GM23248 (cell line): Measurements from ENCODE around the gene XRCC4. TPM values are rescaled to one million over a fixed set of nuclear protein-coding genes. Genes with fewer than 3 reads are reported as not detected.

Experiments
- DNase-seq: peaks from one replicate; pipeline ENCODE4 v3.0.0-alpha.2; 2015
- H2AFZ ChIP-seq: fragments of 200-600 bp; sonication (generic); 2 replicates; pipeline ENCODE4 v1.6.1; 2016; ENCODE audit warnings: antibody characterized with exemption
- H3F3A ChIP-seq: fragments of 200-600 bp; sonication (generic); 2 replicates; pipeline ENCODE4 v1.6.1; 2016; ENCODE audit warnings: mild to moderate bottlenecking, antibody characterized with exemption, mixed run types; ENCODE audit not compliant: insufficient read depth
- H3K27ac ChIP-seq: fragments of 200-600 bp; sonication (generic); 2 replicates; pipeline ENCODE4 v1.5.1; 2016; ENCODE audit warnings: mild to moderate bottlenecking
- H3K27me3 ChIP-seq: fragments of 200-600 bp; sonication (generic); replicated peaks from 2 replicates; pipeline ENCODE4 v1.6.1; 2016; ENCODE audit warnings: mild to moderate bottlenecking; ENCODE audit not compliant: insufficient read depth
- H3K36me3 ChIP-seq: fragments of 200-600 bp; sonication (generic); 2 replicates; pipeline ENCODE4 v1.6.1; 2016; ENCODE audit warnings: low read depth, mild to moderate bottlenecking
- H3K4me1 ChIP-seq: fragments of 200-600 bp; sonication (generic); 2 replicates; pipeline ENCODE4 v1.6.1; 2016; ENCODE audit warnings: mild to moderate bottlenecking; ENCODE audit not compliant: insufficient read depth
- H3K4me2 ChIP-seq: fragments of 200-600 bp; sonication (generic); one replicate; pipeline ENCODE4 v1.6.1; 2016; ENCODE audit warnings: mild to moderate bottlenecking; ENCODE audit not compliant: unreplicated experiment
- H3K4me3 ChIP-seq: fragments of 200-600 bp; sonication (generic); 2 replicates; pipeline ENCODE4 v1.5.1; 2016; ENCODE audit warnings: mild to moderate bottlenecking
- H3K79me2 ChIP-seq: fragments of 200-600 bp; sonication (generic); 2 replicates; pipeline ENCODE4 v1.6.1; 2016; ENCODE audit warnings: mild to moderate bottlenecking; ENCODE audit not compliant: insufficient read depth
- H3K9ac ChIP-seq: fragments of 200-600 bp; sonication (generic); 2 replicates; pipeline ENCODE4 v1.6.1; 2016; ENCODE audit warnings: mild to moderate bottlenecking
- H3K9me2 ChIP-seq: fragments of 200-600 bp; sonication (generic); 2 replicates; pipeline ENCODE4 v1.6.1; 2016; ENCODE audit warnings: mixed run types, mild to moderate bottlenecking, moderate library complexity; ENCODE audit not compliant: insufficient read depth
- H3K9me3 ChIP-seq: fragments of 200-600 bp; sonication (generic); one replicate; pipeline ENCODE4 v1.6.1; 2017; ENCODE audit warnings: low read depth
- H4K20me1 ChIP-seq: fragments of 200-600 bp; sonication (generic); 2 replicates; pipeline ENCODE4 v1.6.0; 2016; ENCODE audit not compliant: insufficient read depth
- EZH2 ChIP-seq: fragments of 200-600 bp; sonication (generic); IDR thresholded peaks from 2 replicates; pipeline ENCODE4 v1.6.1; 2018; ENCODE audit warnings: antibody characterized with exemption, mild to moderate bottlenecking; ENCODE audit not compliant: insufficient read depth, poor library complexity, severe bottlenecking
- EZH2phosphoT487 ChIP-seq: fragments of 200-600 bp; sonication (generic); IDR thresholded peaks from 2 replicates; pipeline ENCODE4 v1.6.1; 2018; ENCODE audit warnings: antibody characterized with exemption, moderate library complexity, mild to moderate bottlenecking, low read depth; ENCODE audit not compliant: insufficient read depth
- WGBS, 2 experiments: methylation state at CpG; one replicate each; pipeline ENCODE4 v1.1.6; 2015 to 2017; ENCODE audit warnings: low lambda C conversion rate in 2 of 2, low coverage in 1 of 2; ENCODE audit errors: missing lambda C conversion rate in 2 of 2; 5-methylcytosine and 5-hydroxymethylcytosine counted together
- in situ Hi-C: fragments of 300-500 bp; cut with MboI; formaldehyde crosslinking; loops from 2 replicates; pipeline ENCODE4 v1.15.0; 2020
- polyA plus RNA-seq: library from polyadenylated mRNA; unstranded; fragments of >200 nt; fragmentation: Nextera tagmentation; extraction: Ambion mirVana; gene quantifications from 2 replicates; pipeline ENCODE4 v1.2.1, GENCODE V29; 2016
- total RNA-seq: library from RNA; depleted of rRNA; stranded (reverse); fragments of >200 nt; shearing (Covaris generic); gene quantifications from 2 replicates; pipeline ENCODE4 v1.2.3, GENCODE V29; 2014

XRCC4 gene
- total and polyA plus RNA-seq, 2 experiments from 2014 or later: 11.5 to 11.7 TPM

DNA sequence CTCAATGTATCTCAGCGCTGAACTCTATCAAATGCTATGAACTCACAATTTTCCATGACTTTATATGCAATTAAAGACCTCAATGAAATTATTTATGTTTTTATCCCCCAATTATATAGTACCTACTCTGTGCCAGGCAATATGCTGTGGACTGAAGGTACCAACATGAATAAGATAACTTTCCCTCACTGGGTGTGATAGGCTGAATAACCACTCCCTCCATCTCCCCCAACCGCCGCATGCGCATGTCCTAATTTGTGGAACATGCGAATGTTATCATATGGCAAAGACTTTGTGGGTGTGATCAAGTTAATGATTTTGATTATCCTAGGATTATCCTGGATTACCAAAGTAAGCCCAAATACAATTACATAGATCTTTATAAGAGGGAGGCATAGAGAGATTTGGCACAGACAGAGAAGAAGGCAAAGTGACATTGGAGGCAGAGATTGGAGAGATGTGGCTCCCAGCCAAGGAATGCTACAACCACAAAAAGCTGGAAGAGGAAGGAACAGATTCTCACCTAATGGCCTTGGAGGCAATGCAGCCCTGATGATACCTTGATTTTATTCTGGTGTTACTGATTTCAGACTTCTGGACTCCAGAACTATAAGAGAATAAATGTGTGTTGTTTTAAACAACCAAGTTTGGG lies 245.1 kb downstream of the XRCC4 start:
- no peak overlapping the region for H3K4me3 ChIP-seq
- peaks cover 28% of the 10 kb centered on the region for H3F3A ChIP-seq
- TF ChIP-seq EZH2phosphoT487: no peak
- TF ChIP-seq EZH2: no peak
- no peak overlapping the region for H3K27ac ChIP-seq
- H3K4me1 ChIP-seq: peaks cover 28% of the 10 kb centered on the region
- no peak overlapping the region for H2AFZ ChIP-seq
- no peak overlapping the region for H3K9ac ChIP-seq
- H4K20me1 ChIP-seq: no peaks in the 10 kb centered on the region
- H3K27me3 ChIP-seq: no peaks in the 10 kb centered on the region
- H3K36me3 ChIP-seq: no peaks in the 10 kb centered on the region
- in situ Hi-C loops: no loop called here
- H3K9me3 ChIP-seq: no peaks in the 10 kb centered on the region
- no peaks in the 10 kb centered on the region for H3K79me2 ChIP-seq
- no peaks in the 10 kb centered on the region for H3K9me2 ChIP-seq
- 98% methylated on average over 5 of the region's 5 CpGs for whole genome bisulfite sequencing, 2 experiments
- no peak for DNase-seq
- peak overlapping the region; percentile 17 for H3K4me2 ChIP-seq

DNA sequence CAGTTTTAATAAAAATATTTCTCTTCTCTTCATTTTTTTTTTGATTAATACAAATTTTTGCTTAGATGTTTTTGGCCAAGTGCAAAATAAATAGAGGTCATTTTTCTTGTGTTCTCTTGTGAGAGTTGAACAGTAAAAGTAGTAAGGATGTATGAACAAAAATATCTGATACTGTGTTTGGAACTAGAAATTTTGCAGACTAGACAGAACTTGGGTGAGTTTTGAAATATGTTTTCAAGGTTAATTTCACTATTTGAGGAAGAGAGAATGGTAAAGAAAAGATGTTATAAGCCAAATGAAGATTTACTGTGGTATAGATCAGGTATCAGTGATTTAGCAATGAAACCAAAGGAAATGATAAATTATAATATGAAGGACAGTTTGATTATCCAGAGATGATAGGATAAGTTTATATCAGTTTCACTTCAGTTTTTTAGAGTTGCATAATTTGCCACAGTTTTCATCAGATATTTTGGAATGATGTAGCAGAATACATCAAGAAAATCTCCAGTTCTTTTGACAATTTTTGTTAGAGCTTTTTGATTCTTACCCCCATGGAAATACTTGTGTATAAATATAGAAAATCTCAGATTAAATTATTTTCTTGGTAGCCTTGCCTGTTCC lies 246.3 kb downstream of the XRCC4 start:
- Histone ChIP-seq H3K4me1 (peaks cover 28% of the 10 kb centered on the region), H3K4me3 (no peak overlapping the region), H3K27ac (no peak overlapping the region), H3K27me3 (no peaks in the 10 kb centered on the region), H3K9me2 (no peaks in the 10 kb centered on the region), H3K9me3 (no peaks in the 10 kb centered on the region), H3K36me3 (no peaks in the 10 kb centered on the region), H4K20me1 (no peaks in the 10 kb centered on the region), H3K79me2 (no peaks in the 10 kb centered on the region), H3F3A (peaks cover 28% of the 10 kb centered on the region), H3K9ac (no peak overlapping the region), H2AFZ (no peak overlapping the region), H3K4me2 (no peak overlapping the region)
- DNase-seq: no peak
- in situ Hi-C loops: no loop called here
- TF ChIP-seq EZH2phosphoT487 (no peak), EZH2 (no peak)

DNA sequence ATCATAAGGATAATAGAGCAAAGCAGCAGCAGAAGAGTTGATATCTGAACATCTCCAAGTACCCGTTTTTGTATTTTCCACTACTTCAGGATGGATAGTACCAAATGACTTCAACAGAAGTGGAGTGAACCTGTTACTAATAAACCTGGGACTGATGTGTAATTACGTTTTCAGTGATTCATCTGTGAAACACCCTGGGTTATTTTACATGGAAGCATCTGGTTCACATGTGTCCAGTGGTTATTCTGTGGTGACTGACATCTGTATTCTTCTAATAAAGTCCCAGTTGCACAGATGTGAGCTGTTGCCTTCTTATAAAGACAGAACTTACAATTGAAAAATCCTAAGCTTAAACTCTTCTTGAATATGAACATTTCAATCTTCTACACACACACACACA lies 254.5 kb downstream of the XRCC4 start:
- TF ChIP-seq EZH2phosphoT487: no peak
- in situ Hi-C loops: no loop called here
- Histone ChIP-seq H3F3A (no peaks in the 10 kb centered on the region), H3K79me2 (no peaks in the 10 kb centered on the region), H3K9me2 (no peaks in the 10 kb centered on the region), H2AFZ (no peak overlapping the region), H3K27ac (no peak overlapping the region), H4K20me1 (no peaks in the 10 kb centered on the region), H3K36me3 (no peaks in the 10 kb centered on the region), H3K9me3 (no peaks in the 10 kb centered on the region), H3K4me1 (no peaks in the 10 kb centered on the region), H3K4me3 (no peak overlapping the region), H3K9ac (no peak overlapping the region), H3K4me2 (no peak overlapping the region), H3K27me3 (no peaks in the 10 kb centered on the region)
- WGBS, 2 experiments: 6 to 8% methylated on average over 2 of the region's 2 CpGs
- DNase-seq: peak; percentile 53

DNA sequence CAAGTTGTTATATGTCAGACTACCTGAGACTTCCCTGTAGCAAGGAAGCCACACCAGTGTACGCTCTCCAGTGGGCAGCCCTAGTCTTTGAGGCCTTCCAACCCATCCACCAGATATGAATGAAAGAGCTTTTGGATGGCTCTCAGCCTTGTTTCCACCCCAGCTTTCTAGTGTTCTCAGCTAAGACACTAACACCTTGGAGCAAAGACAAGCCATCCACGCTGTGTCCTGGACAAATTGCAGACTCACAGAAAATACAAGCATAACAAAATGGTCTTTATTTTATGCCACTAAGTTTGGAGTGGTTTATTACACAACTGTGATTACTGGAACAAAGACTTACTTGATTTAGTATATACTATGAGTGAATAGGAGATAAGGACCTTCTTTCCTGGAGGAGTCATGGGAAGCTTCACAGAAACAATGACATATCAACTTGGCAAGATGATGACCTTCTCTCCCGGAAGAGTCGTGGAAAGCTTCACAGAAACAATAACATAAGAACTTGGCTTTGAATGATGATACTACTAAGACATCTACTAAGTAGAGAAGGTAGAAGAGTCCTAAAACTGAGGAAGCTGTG lies 260.2 kb downstream of the XRCC4 start:
- Histone ChIP-seq H3K79me2 (no peaks in the 10 kb centered on the region), H3K9me2 (no peaks in the 10 kb centered on the region), H3K27me3 (no peaks in the 10 kb centered on the region), H3K9me3 (no peaks in the 10 kb centered on the region), H3K4me2 (no peak overlapping the region), H4K20me1 (no peaks in the 10 kb centered on the region), H2AFZ (no peak overlapping the region), H3F3A (no peaks in the 10 kb centered on the region), H3K9ac (no peak overlapping the region), H3K36me3 (no peaks in the 10 kb centered on the region), H3K27ac (no peak overlapping the region), H3K4me1 (peaks cover 8% of the 10 kb centered on the region; the same call in 1 of the 2 replicates), H3K4me3 (no peak overlapping the region)
- no peak for DNase-seq
- 85 to 97% methylated on average over 4 of the region's 4 CpGs for WGBS, 2 experiments
- no peak for TF ChIP-seq EZH2phosphoT487
- TF ChIP-seq EZH2: no peak
- in situ Hi-C loops: no loop called here
